GM19468 (cell line): ENCODE results near the gene FARSA.
A peak's percentile ranks its signal among the peaks of the same experiment; 100 is the strongest.
"Not testable (repeated sequence)": the region's sequence is repeated elsewhere in the genome, so short reads cannot be mapped to it uniquely, and the experiment has no call there.

Source experiments
- ATAC-seq: cut with Tn5 transposase; IDR thresholded peaks from one replicate; pipeline ENCODE4 v1.9.1; 2021; ENCODE audit warnings: mild to moderate bottlenecking, moderate library complexity, moderate number of reproducible peaks; ENCODE audit not compliant: unreplicated experiment; ENCODE audit errors: extremely low read depth

The FARSA gene

GRCh38 chr19:12938779-12939601 is 5.5 kb upstream of the FARSA start:
- ATAC-seq: no peak

- peak; percentile 72 for ATAC-seq
Measured at GRCh38 chr19:12937927-12938778, 4.6 kb upstream of the FARSA start, which contains the start of gene CALR. TSS of gene CALR (plus strand) at chr19:12938609. CDS start at chr19:12938680, 71 bp downstream.

GRCh38 chr19:12937093-12937926 is 3.8 kb upstream of the FARSA start:
- no peak for ATAC-seq

- no peak for ATAC-seq
Measured at GRCh38 chr19:12936582-12936981, 3.1 kb upstream of the FARSA start.

GRCh38 chr19:12935071-12935470 is 1.6 kb upstream of the FARSA start:
- ATAC-seq: no peak

- no peak for ATAC-seq
Measured at GRCh38 chr19:12932392-12933286, 872 bp downstream of the FARSA start.

- ATAC-seq: no peak
Measured at GRCh38 chr19:12930002-12930645, 3.4 kb downstream of the FARSA start.

- no peak for ATAC-seq
Measured at GRCh38 chr19:12924621-12925310, 8.7 kb downstream of the FARSA start.

GRCh38 chr19:12922959-12923358 is 10.6 kb downstream of the FARSA start:
- no peak for ATAC-seq

- no peak for ATAC-seq
Measured at GRCh38 chr19:12921047-12921446, 12.5 kb downstream of the FARSA start.

GRCh38 chr19:12918253-12918652 is 15.3 kb downstream of the FARSA start:
- no peak for ATAC-seq

GRCh38 chr19:12915860-12916259 is 17.7 kb downstream of the FARSA start:
- ATAC-seq: not testable (repeated sequence)

- ATAC-seq: no peak
Measured at GRCh38 chr19:12913851-12914690, 19.4 kb downstream of the FARSA start.

GRCh38 chr19:12913011-12913561 is 20.4 kb downstream of the FARSA start:
- ATAC-seq: no peak

- ATAC-seq: no peak
Measured at GRCh38 chr19:12912571-12912970, 20.9 kb downstream of the FARSA start.

GRCh38 chr19:12907166-12907565 is 26.3 kb downstream of the FARSA start:
- no peak for ATAC-seq

GRCh38 chr19:12899891-12900518 is 33.5 kb downstream of the FARSA start:
- peak; percentile 54 for ATAC-seq
